ENCODE measurements around the gene PPP2R5D. TPM values are rescaled to one million over a fixed set of nuclear protein-coding genes. Genes with fewer than 3 reads are reported as not detected.

Gene PPP2R5D
- total RNA-seq, 1 experiment from 2014 or later, result 52.7 TPM

DNA sequence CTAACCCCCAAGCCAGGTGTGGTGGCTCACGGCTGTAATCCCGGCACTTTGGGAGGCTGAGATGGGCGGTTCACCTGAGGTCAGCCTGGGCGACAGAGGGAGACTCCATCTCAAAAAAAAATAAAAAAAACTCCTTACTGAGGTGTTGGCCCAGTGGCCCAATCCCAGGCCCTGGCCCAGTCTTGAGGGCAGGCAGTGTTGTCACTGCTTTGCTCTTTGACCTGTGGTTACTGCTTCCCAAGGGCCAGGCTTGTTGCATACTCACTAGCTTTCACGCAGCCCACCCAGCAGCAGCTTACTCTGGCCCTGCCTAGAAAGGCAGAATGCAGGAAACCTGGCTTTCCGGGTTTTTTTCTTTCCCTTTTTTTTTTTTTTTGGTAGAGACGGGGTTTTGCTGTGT is 41.9 kb upstream of the PPP2R5D start:
- TF ChIP-seq ZNF423 (CRISPR knock-in tag; IDR thresholded peaks at IDR 0.05) (no peak), FOXJ3 (CRISPR knock-in tag; IDR thresholded peaks at IDR 0.05; ENCODE audit: borderline replicate concordance) (no peak), ESRRA (CRISPR knock-in tag; IDR thresholded peaks at IDR 0.05; ENCODE audit: borderline replicate concordance) (no peak), ZNF263 (CRISPR knock-in tag; IDR thresholded peaks at IDR 0.05; ENCODE audit: low read depth) (no peak), GTF2I (CRISPR knock-in tag; conservative IDR thresholded peaks at IDR 0.05) (no peak), ZNF317 (CRISPR knock-in tag; IDR thresholded peaks at IDR 0.05; ENCODE audit: borderline replicate concordance, low read depth) (no peak), SMAD4 (CRISPR knock-in tag; IDR thresholded peaks at IDR 0.05) (no peak), ELF4 (CRISPR knock-in tag; IDR thresholded peaks at IDR 0.05; ENCODE audit: low read depth) (no peak), ETV6 (CRISPR knock-in tag; IDR thresholded peaks at IDR 0.05) (no peak)
- TF ChIP-seq, protein P1, sequence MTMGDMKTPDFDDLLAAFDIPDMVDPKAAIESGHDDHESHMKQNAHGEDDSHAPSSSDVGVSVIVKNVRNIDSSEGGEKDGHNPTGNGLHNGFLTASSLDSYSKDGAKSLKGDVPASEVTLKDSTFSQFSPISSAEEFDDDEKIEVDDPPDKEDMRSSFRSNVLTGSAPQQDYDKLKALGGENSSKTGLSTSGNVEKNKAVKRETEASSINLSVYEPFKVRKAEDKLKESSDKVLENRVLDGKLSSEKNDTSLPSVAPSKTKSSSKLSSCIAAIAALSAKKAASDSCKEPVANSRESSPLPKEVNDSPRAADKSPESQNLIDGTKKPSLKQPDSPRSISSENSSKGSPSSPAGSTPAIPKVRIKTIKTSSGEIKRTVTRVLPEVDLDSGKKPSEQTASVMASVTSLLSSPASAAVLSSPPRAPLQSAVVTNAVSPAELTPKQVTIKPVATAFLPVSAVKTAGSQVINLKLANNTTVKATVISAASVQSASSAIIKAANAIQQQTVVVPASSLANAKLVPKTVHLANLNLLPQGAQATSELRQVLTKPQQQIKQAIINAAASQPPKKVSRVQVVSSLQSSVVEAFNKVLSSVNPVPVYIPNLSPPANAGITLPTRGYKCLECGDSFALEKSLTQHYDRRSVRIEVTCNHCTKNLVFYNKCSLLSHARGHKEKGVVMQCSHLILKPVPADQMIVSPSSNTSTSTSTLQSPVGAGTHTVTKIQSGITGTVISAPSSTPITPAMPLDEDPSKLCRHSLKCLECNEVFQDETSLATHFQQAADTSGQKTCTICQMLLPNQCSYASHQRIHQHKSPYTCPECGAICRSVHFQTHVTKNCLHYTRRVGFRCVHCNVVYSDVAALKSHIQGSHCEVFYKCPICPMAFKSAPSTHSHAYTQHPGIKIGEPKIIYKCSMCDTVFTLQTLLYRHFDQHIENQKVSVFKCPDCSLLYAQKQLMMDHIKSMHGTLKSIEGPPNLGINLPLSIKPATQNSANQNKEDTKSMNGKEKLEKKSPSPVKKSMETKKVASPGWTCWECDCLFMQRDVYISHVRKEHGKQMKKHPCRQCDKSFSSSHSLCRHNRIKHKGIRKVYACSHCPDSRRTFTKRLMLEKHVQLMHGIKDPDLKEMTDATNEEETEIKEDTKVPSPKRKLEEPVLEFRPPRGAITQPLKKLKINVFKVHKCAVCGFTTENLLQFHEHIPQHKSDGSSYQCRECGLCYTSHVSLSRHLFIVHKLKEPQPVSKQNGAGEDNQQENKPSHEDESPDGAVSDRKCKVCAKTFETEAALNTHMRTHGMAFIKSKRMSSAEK (CRISPR knock-in tag; IDR thresholded peaks at IDR 0.05; ENCODE audit: borderline replicate concordance), result no peak
- TF ChIP-seq, protein P2, sequence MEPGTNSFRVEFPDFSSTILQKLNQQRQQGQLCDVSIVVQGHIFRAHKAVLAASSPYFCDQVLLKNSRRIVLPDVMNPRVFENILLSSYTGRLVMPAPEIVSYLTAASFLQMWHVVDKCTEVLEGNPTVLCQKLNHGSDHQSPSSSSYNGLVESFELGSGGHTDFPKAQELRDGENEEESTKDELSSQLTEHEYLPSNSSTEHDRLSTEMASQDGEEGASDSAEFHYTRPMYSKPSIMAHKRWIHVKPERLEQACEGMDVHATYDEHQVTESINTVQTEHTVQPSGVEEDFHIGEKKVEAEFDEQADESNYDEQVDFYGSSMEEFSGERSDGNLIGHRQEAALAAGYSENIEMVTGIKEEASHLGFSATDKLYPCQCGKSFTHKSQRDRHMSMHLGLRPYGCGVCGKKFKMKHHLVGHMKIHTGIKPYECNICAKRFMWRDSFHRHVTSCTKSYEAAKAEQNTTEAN (CRISPR knock-in tag; IDR thresholded peaks at IDR 0.05), result no peak
- TF ChIP-seq, protein P3, sequence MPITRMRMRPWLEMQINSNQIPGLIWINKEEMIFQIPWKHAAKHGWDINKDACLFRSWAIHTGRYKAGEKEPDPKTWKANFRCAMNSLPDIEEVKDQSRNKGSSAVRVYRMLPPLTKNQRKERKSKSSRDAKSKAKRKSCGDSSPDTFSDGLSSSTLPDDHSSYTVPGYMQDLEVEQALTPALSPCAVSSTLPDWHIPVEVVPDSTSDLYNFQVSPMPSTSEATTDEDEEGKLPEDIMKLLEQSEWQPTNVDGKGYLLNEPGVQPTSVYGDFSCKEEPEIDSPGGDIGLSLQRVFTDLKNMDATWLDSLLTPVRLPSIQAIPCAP (CRISPR knock-in tag; IDR thresholded peaks at IDR 0.05), result no peak
- TF ChIP-seq, protein P4, sequence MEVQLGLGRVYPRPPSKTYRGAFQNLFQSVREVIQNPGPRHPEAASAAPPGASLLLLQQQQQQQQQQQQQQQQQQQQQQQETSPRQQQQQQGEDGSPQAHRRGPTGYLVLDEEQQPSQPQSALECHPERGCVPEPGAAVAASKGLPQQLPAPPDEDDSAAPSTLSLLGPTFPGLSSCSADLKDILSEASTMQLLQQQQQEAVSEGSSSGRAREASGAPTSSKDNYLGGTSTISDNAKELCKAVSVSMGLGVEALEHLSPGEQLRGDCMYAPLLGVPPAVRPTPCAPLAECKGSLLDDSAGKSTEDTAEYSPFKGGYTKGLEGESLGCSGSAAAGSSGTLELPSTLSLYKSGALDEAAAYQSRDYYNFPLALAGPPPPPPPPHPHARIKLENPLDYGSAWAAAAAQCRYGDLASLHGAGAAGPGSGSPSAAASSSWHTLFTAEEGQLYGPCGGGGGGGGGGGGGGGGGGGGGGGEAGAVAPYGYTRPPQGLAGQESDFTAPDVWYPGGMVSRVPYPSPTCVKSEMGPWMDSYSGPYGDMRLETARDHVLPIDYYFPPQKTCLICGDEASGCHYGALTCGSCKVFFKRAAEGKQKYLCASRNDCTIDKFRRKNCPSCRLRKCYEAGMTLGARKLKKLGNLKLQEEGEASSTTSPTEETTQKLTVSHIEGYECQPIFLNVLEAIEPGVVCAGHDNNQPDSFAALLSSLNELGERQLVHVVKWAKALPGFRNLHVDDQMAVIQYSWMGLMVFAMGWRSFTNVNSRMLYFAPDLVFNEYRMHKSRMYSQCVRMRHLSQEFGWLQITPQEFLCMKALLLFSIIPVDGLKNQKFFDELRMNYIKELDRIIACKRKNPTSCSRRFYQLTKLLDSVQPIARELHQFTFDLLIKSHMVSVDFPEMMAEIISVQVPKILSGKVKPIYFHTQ (CRISPR knock-in tag; IDR thresholded peaks at IDR 0.05), result no peak
- TF ChIP-seq, protein P5, sequence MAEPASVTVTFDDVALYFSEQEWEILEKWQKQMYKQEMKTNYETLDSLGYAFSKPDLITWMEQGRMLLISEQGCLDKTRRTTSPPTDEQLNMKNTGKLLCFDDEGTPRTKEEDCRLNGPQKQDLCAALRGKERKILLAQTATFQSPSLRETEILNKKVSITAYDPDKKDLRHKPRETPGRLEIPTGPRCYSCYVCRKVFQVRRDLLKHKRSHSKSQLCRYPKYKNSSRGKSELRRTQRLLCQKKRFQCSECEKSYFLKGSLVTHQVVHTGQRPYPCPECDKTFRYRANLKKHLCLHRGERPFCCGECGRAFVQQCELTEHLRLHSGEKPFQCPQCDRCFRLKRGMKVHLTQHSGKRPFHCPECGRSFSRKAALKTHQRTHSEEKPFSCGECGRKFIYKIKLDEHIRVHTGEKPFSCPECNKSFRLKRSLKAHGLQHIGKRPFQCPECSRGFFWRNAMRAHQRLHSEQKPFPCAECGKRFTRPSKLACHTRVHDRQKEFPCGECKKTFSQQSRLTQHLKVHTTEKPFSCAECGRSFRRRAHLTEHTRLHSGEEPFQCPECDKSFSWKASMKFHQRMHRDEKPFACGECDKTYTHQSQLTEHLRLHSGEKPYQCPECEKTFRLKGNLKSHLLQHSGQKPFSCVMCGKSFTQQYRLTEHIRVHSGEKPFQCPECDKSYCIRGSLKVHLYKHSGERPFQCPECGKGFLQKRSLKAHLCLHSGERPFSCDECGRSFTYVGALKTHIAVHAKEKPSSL (CRISPR knock-in tag; conservative IDR thresholded peaks at IDR 0.05), result no peak
- TF ChIP-seq, protein P6, sequence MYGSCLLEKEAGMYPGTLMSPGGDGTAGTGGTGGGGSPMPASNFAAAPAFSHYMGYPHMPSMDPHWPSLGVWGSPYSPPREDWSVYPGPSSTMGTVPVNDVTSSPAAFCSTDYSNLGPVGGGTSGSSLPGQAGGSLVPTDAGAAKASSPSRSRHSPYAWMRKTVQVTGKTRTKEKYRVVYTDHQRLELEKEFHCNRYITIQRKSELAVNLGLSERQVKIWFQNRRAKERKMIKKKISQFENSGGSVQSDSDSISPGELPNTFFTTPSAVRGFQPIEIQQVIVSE (CRISPR knock-in tag; IDR thresholded peaks at IDR 0.05; ENCODE audit: borderline replicate concordance), result no peak
- TF ChIP-seq, protein P7, sequence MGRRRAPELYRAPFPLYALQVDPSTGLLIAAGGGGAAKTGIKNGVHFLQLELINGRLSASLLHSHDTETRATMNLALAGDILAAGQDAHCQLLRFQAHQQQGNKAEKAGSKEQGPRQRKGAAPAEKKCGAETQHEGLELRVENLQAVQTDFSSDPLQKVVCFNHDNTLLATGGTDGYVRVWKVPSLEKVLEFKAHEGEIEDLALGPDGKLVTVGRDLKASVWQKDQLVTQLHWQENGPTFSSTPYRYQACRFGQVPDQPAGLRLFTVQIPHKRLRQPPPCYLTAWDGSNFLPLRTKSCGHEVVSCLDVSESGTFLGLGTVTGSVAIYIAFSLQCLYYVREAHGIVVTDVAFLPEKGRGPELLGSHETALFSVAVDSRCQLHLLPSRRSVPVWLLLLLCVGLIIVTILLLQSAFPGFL (CRISPR knock-in tag; IDR thresholded peaks at IDR 0.05; ENCODE audit: borderline replicate concordance), result no peak
- Mint-ChIP-seq H3K27ac (no peak overlapping the region), H3K36me3 (peaks cover 19% of the 10 kb centered on the region), H3K9me3 (no peaks in the 10 kb centered on the region), H3K4me1 (peaks cover 13% of the 10 kb centered on the region), H3K27me3 (ENCODE audit: low read depth) (peaks cover 2% of the 10 kb centered on the region; the same call in 1 of the 2 replicates), H3K4me3 (no peak overlapping the region)
- ChIA-PET CTCF (no interaction called here), POLR2A (no interaction called here)
- ATAC-seq, result peak; percentile 29; the same call in 1 of the 2 replicates
- no peak for DNase-seq (ENCODE audit: low spot score)

Data from WTC11 (cell line).